OCI-LY1 (cell line): ENCODE data around the gene KMT2A.
A peak's percentile ranks its signal among the peaks of the same experiment; 100 is the strongest.

Experiments
- CTCF ChIP-seq: fragments of 200-600 bp; sonication (generic), shearing (Covaris generic); IDR thresholded peaks from 2 replicates; pipeline ENCODE4 v1.5.1; 2017; ENCODE audit warnings: mild to moderate bottlenecking, antibody characterized with exemption, low read length, moderate library complexity, mixed read lengths
- EZH2 ChIP-seq: fragments of 200-600 bp; sonication (generic), shearing (Covaris generic); IDR thresholded peaks from 2 replicates; pipeline ENCODE4 v1.8.0; 2017; ENCODE audit warnings: borderline replicate concordance, mixed run types, mild to moderate bottlenecking, antibody characterized with exemption, low read length, moderate library complexity, mixed read lengths

- TF ChIP-seq CTCF, result peak; percentile 82
- TF ChIP-seq EZH2, result no peak
Measured at GRCh38 chr11:118488480-118489109, 52.3 kb downstream of the KMT2A start.
